Measurements from ENCODE around the gene MGST1. TPM values are rescaled to one million over a fixed set of nuclear protein-coding genes. Genes with fewer than 3 reads are reported as not detected.
A peak's percentile ranks its signal among the peaks of the same experiment; 100 is the strongest.

Gene MGST1
- total RNA-seq, 2 donors from 2014 or later, result 203 to 357 TPM

GRCh38 chr12:16349131-16349460, 1.7 kb downstream of the MGST1 start:
- H3K27me3 Mint-ChIP-seq (ENCODE audit: insufficient read depth), result no peaks in the 10 kb centered on the region
- no peaks in the 10 kb centered on the region for H3K9me3 ChIP-seq (ENCODE audit: control insufficient read depth, low read length)
- H3K27ac ChIP-seq (ENCODE audit: low read depth, low read length), result no peak overlapping the region
- H3K4me3 Mint-ChIP-seq, result peak overlapping the region; percentile 88
- H3K4me1 ChIP-seq (ENCODE audit: control insufficient read depth, insufficient read depth, low read length), result peaks cover 4% of the 10 kb centered on the region
- H3K4me1 Mint-ChIP-seq, result peaks cover 39% of the 10 kb centered on the region
- peak overlapping the region; percentile 91 for H3K4me3 ChIP-seq (ENCODE audit: low read length)
- no peak for TF ChIP-seq CTCF (conservative IDR thresholded peaks at IDR 0.05)
- peaks cover 19% of the 10 kb centered on the region for H3K36me3 ChIP-seq (ENCODE audit: control insufficient read depth, insufficient read depth, low read length)
- no peaks in the 10 kb centered on the region for H3K9me3 Mint-ChIP-seq
- peak; percentile 63 for DNase-seq
- no peaks in the 10 kb centered on the region for H3K27me3 ChIP-seq (ENCODE audit: control insufficient read depth, insufficient read depth, low read length, poor library complexity, severe bottlenecking)
- peaks cover 37% of the 10 kb centered on the region for H3K36me3 Mint-ChIP-seq (ENCODE audit: low read depth)
- WGBS, 2 experiments (ENCODE audit: insufficient coverage in 1 of 2, insufficient read length in 1 of 2), result 17 to 19% methylated on average over 1 to 3 of the region's 3 CpGs
- H3K9ac ChIP-seq (ENCODE audit: extremely low read depth, low read length, poor library complexity, severe bottlenecking), result peak overlapping the region; percentile 66
- peak overlapping the region; percentile 91 for H3K27ac Mint-ChIP-seq

- peak overlapping the region; percentile 21 for H3K27ac ChIP-seq (ENCODE audit: low read depth, low read length)
- no peak for TF ChIP-seq CTCF (conservative IDR thresholded peaks at IDR 0.05)
- H3K36me3 Mint-ChIP-seq (ENCODE audit: low read depth), result peaks cover 53% of the 10 kb centered on the region
- peaks cover 39% of the 10 kb centered on the region for H3K4me1 Mint-ChIP-seq
- H3K9me3 Mint-ChIP-seq, result no peaks in the 10 kb centered on the region
- H3K9ac ChIP-seq (ENCODE audit: extremely low read depth, low read length, poor library complexity, severe bottlenecking), result no peak overlapping the region
- no peaks in the 10 kb centered on the region for H3K27me3 Mint-ChIP-seq (ENCODE audit: insufficient read depth)
- WGBS, 2 experiments (ENCODE audit: insufficient coverage in 1 of 2, insufficient read length in 1 of 2), result 60 to 100% methylated on average over 1 of the region's 1 CpG
- peaks cover 32% of the 10 kb centered on the region for H3K36me3 ChIP-seq (ENCODE audit: control insufficient read depth, insufficient read depth, low read length)
- H3K9me3 ChIP-seq (ENCODE audit: control insufficient read depth, low read length), result no peaks in the 10 kb centered on the region
- peaks cover 4% of the 10 kb centered on the region for H3K4me1 ChIP-seq (ENCODE audit: control insufficient read depth, insufficient read depth, low read length)
- no peaks in the 10 kb centered on the region for H3K27me3 ChIP-seq (ENCODE audit: control insufficient read depth, insufficient read depth, low read length, poor library complexity, severe bottlenecking)
- H3K4me3 Mint-ChIP-seq, result peak overlapping the region; percentile 88
- no peak for DNase-seq
- H3K27ac Mint-ChIP-seq, result no peak overlapping the region
- peak overlapping the region; percentile 51 for H3K4me3 ChIP-seq (ENCODE audit: low read length)
These were observed 3.2 kb downstream of the MGST1 start for GRCh38 chr12:16350682-16351081.

- Histone ChIP-seq H3K27ac (ENCODE audit: low read depth, low read length) (no peak overlapping the region), H3K27me3 (ENCODE audit: control insufficient read depth, insufficient read depth, low read length, poor library complexity, severe bottlenecking) (no peaks in the 10 kb centered on the region)
- peaks cover 32% of the 10 kb centered on the region for H3K4me1 Mint-ChIP-seq
These were observed 5.0 kb downstream of the MGST1 start for GRCh38 chr12:16352481-16352880.

More at GRCh38 chr12:16352481-16352880, 5.0 kb downstream of the MGST1 start:
- Mint-ChIP-seq H3K9me3 (no peaks in the 10 kb centered on the region), H3K36me3 (ENCODE audit: low read depth) (peaks cover 69% of the 10 kb centered on the region), H3K4me3 (no peak overlapping the region), H3K27me3 (ENCODE audit: insufficient read depth) (no peaks in the 10 kb centered on the region), H3K27ac (peak overlapping the region; percentile 13)
- H3K4me3 ChIP-seq (ENCODE audit: low read length), result no peak overlapping the region
- peaks cover 50% of the 10 kb centered on the region for H3K36me3 ChIP-seq (ENCODE audit: control insufficient read depth, insufficient read depth, low read length)
- no peak for TF ChIP-seq CTCF (conservative IDR thresholded peaks at IDR 0.05)
- no peak for DNase-seq
- no peaks in the 10 kb centered on the region for H3K4me1 ChIP-seq (ENCODE audit: control insufficient read depth, insufficient read depth, low read length)
- H3K9ac ChIP-seq (ENCODE audit: extremely low read depth, low read length, poor library complexity, severe bottlenecking), result no peak overlapping the region
- H3K9me3 ChIP-seq (ENCODE audit: control insufficient read depth, low read length), result no peaks in the 10 kb centered on the region
- no CpG with 5 or more reads among the region's 1 CpG for WGBS, 2 experiments (ENCODE audit: insufficient coverage in 1 of 2, insufficient read length in 1 of 2)

Data from endodermal cell (in vitro differentiated cells).